ENCODE measurements around the gene COL4A2. TPM values are rescaled to one million over a fixed set of nuclear protein-coding genes. Genes with fewer than 3 reads are reported as not detected.

Gene COL4A2
- total and polyA plus RNA-seq, 12 donors: 70.9 to 1,589 (median 171) TPM

- DNase-seq: peak in 1 of 7 donors; percentile 34
- Histone ChIP-seq H3K9me3 (replicated peaks in 1 of 3) (no peaks in the 10 kb centered on the region), H3K4me1 (replicated peaks in 1 of 2) (peaks cover 5 to 11% of the 10 kb centered on the region in 2 donors), H3K27ac (no peak overlapping the region), H3K36me3 (replicated peaks in 1 of 2) (peaks cover 0 to 15% of the 10 kb centered on the region in 2 donors), H3K4me3 (no peak overlapping the region), H3K27me3 (no peaks in the 10 kb centered on the region)
- TF ChIP-seq POLR2A (IDR thresholded peaks at IDR 0.05): no peak
- TF ChIP-seq, protein P1, sequence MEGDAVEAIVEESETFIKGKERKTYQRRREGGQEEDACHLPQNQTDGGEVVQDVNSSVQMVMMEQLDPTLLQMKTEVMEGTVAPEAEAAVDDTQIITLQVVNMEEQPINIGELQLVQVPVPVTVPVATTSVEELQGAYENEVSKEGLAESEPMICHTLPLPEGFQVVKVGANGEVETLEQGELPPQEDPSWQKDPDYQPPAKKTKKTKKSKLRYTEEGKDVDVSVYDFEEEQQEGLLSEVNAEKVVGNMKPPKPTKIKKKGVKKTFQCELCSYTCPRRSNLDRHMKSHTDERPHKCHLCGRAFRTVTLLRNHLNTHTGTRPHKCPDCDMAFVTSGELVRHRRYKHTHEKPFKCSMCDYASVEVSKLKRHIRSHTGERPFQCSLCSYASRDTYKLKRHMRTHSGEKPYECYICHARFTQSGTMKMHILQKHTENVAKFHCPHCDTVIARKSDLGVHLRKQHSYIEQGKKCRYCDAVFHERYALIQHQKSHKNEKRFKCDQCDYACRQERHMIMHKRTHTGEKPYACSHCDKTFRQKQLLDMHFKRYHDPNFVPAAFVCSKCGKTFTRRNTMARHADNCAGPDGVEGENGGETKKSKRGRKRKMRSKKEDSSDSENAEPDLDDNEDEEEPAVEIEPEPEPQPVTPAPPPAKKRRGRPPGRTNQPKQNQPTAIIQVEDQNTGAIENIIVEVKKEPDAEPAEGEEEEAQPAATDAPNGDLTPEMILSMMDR (IDR thresholded peaks at IDR 0.05): no peak
- intact Hi-C loops (cut with DNase I): no loop called here
- WGBS, 4 donors: 93 to 95% (median 94%) methylated on average over 11 to 16 of the region's 16 CpGs
These were observed 131.7 kb downstream of the COL4A2 start for GRCh38 chr13:110438776-110439175.

DNA sequence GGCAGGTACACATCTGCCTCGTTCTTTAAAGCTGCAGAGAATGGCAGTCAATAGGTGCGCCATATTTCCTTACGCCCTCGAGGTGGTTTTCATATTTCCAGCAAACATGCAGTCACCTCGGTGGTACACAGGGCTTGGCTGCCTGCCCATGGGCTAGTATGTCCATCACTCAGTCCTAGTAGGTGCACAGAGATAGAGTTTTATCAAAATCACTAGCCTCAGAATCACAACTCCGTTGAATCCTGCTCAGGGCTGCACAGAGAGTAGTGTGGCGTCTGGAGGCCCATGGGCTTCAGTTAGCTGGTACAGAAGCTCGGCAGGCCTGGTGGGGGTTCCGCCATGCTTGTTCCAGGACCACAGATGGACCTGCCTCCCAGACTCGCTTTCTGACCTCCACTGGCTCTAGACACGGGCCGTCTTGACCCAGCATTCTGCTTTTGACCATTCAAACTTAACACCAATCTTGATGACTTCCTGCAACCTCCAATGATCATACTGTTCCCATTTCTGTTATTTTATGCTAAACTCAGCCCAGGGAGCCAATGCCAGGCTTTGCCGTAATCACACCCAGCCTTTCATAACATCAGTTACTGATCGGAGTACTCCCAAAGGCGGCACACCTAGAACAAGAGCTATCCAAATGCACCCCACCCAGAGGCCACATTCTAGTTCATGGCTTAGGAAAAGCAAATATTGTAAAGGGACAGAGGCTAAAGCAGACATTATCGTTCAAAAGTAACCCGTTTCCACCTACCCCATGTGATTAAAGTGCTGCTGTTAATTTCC, 134.1 kb downstream of the COL4A2 start:
- Histone ChIP-seq H3K9me3 (replicated peaks in 1 of 3) (no peaks in the 10 kb centered on the region), H3K27me3 (no peaks in the 10 kb centered on the region), H3K36me3 (replicated peaks in 1 of 2) (peaks cover 0 to 15% of the 10 kb centered on the region in 2 donors), H3K4me1 (replicated peaks in 1 of 2) (peaks cover 5 to 13% of the 10 kb centered on the region in 2 donors), H3K4me3 (no peak overlapping the region), H3K27ac (no peak overlapping the region)
- DNase-seq: peak in 1 of 7 donors; percentile 42
- WGBS, 4 donors: 94 to 95% (median 94%) methylated on average over 12 to 17 of the region's 17 CpGs
- intact Hi-C loops (cut with DNase I): loop anchor here (10.0 kb wide), 1 partner anchor 216 kb away; no protein-coding TSS in a partner anchor
- TF ChIP-seq, protein P1 (IDR thresholded peaks at IDR 0.05): no peak
- no peak for TF ChIP-seq POLR2A (IDR thresholded peaks at IDR 0.05)

DNA sequence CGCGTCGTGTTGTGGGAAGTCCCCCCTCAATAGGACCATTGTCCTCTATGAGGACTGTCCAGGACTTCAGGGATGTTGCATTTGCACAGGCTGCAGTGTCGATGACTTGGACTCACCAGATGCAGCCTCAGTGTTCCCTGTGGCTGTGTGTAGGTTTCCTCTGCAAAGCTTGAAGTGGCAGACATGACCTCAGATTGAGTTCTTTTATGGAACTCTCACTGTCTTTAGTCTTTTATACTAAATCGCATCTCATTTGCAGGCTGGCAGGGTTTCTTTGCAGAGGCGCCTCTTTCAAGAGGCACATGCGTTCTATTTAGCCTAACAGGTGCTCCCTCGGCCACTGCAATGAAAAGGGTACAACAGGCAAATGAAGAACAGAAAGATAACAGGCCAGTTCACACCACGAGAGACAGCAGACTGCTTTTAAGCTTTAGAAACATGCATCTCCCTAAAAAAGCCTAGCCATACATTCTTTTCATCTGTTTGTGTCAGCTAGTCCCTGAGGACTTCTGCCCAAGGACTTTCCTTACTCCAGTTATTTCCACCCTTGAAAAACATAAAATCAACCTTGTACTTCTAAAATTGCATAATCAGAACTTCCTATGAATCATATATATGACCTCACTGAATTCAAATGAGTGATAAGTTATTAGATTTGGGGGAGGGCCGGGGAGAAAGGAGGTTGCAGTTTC, 136.0 kb downstream of the COL4A2 start:
- TF ChIP-seq, protein P1 (IDR thresholded peaks at IDR 0.05): no peak
- no peak for TF ChIP-seq POLR2A (IDR thresholded peaks at IDR 0.05)
- WGBS, 4 donors: 41 to 54% (median 47%) methylated on average over 10 of the region's 10 CpGs
- DNase-seq: peak in 2 of 7 donors; percentile 35 to 43
- intact Hi-C loops (cut with DNase I): loop anchor here (10.0 kb wide), 1 partner anchor 218 kb away; no protein-coding TSS in a partner anchor
- Histone ChIP-seq H3K36me3 (replicated peaks in 1 of 2) (peaks cover 0 to 26% of the 10 kb centered on the region in 2 donors), H3K9me3 (replicated peaks in 1 of 3) (no peaks in the 10 kb centered on the region), H3K27me3 (no peaks in the 10 kb centered on the region), H3K27ac (peak overlapping the region in 3 of 5 donors; percentile 20 to 68 (median 50)), H3K4me3 (no peak overlapping the region), H3K4me1 (replicated peaks in 1 of 2) (peaks cover 5 to 13% of the 10 kb centered on the region in 2 donors)

DNA sequence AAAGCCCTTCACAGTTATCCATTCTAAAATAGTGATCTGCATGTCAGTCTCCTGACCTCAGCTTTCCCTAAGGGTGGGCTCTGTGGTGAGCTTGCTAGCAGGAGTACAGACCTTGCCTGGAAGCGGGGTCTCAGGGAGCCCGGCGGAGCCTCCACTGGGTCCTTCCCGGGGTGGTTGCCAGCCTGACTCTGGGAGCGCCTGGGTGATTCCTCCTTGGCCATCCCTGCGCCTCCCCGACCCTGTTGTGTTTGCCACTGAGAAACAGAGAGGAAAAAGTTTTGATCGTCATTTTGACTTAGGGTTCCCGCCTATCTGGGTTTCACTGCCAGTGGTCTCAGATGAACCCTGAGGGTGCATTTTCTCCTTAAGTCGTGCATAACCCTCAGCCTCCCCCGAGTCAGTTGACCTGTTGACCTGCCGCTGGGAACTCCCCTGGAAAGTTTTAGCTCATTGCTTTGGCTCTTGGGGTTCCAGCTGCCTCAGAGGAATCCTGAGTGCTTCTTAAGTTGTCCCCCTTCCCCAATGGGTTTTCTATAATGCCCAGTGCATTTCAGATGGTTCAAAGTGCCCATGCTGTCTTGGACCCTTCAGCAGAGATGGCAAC, 136.6 kb downstream of the COL4A2 start:
- intact Hi-C loops (cut with DNase I): loop anchor here (10.0 kb wide), 1 partner anchor 219 kb away; no protein-coding TSS in a partner anchor
- 50 to 65% (median 59%) methylated on average over 5 to 12 of the region's 12 CpGs for WGBS, 4 donors
- H3K27ac ChIP-seq: peak overlapping the region in 3 of 5 donors; percentile 15 to 68 (median 50)
- DNase-seq: peak in 1 of 7 donors; percentile 51
- H3K36me3 ChIP-seq (replicated peaks in 1 of 2): peaks cover 0 to 22% of the 10 kb centered on the region in 2 donors
- peaks cover 5 to 13% of the 10 kb centered on the region in 2 donors for H3K4me1 ChIP-seq (replicated peaks in 1 of 2)
- no peak for TF ChIP-seq POLR2A (IDR thresholded peaks at IDR 0.05)
- TF ChIP-seq, protein P1 (IDR thresholded peaks at IDR 0.05): no peak
- H3K4me3 ChIP-seq: no peak overlapping the region
- no peaks in the 10 kb centered on the region for H3K9me3 ChIP-seq (replicated peaks in 1 of 3)
- H3K27me3 ChIP-seq: no peaks in the 10 kb centered on the region
